HFFc6 (cell line): ENCODE data around the gene MECP2. TPM values are rescaled to one million over a fixed set of nuclear protein-coding genes. Genes with fewer than 3 reads are reported as not detected.
A peak's percentile ranks its signal among the peaks of the same experiment; 100 is the strongest.

Experiments
- DNase-seq: peaks from one replicate; pipeline ENCODE4 v3.0.0-alpha.2; 2018
- H3K27ac Mint-ChIP-seq: 2 replicates; pipeline ENCODE4 v1.8.0; 2020; ENCODE audit warnings: mild to moderate bottlenecking, mixed read lengths
- H3K27me3 Mint-ChIP-seq: 2 replicates; pipeline ENCODE4 v1.8.0; 2021; ENCODE audit warnings: mild to moderate bottlenecking, moderate library complexity, mixed read lengths; ENCODE audit not compliant: insufficient read depth
- H3K36me3 Mint-ChIP-seq: 2 replicates; pipeline ENCODE4 v1.8.0; 2021; ENCODE audit warnings: low read depth, mixed read lengths
- H3K4me1 Mint-ChIP-seq: 2 replicates; pipeline ENCODE4 v1.8.0; 2020; ENCODE audit warnings: low read depth, mixed read lengths
- H3K4me3 Mint-ChIP-seq: 2 replicates; pipeline ENCODE4 v1.8.0; 2020; ENCODE audit warnings: mild to moderate bottlenecking, moderate library complexity, mixed read lengths
- H3K9me3 Mint-ChIP-seq: 2 replicates; pipeline ENCODE4 v1.8.0; 2020; ENCODE audit warnings: mild to moderate bottlenecking, mixed read lengths
- CTCF ChIP-seq: fragments of 200-600 bp; sonication (generic); IDR thresholded peaks from 2 replicates; pipeline ENCODE4 v1.5.0; 2021; ENCODE audit warnings: antibody characterized with exemption, mild to moderate bottlenecking
- total RNA-seq, 6 experiments: library from RNA; stranded (reverse); fragmentation: NEBNext Ultra II Directional; extraction: Animal tissue kit (Norgen Biotek cat#: 25700); gene quantifications; 2 replicates in 1 of 6; 3 replicates in 5 of 6; pipeline ENCODE4 v1.2.3, GENCODE V29; 2021

The MECP2 gene
- total RNA-seq, 6 experiments from 2014 or later = 28.8 to 35.8 (median 31.9) TPM

- no peak overlapping the region for H3K4me3 Mint-ChIP-seq
These were observed 63.7 kb downstream of the MECP2 start for GRCh38 chrX:154033848-154034247.

GRCh38 chrX:154032653-154033052 is 64.9 kb downstream of the MECP2 start:
- no peak for TF ChIP-seq CTCF
- no peak for DNase-seq
- Mint-ChIP-seq H3K27ac (no peak overlapping the region), H3K27me3 (peaks cover 4% of the 10 kb centered on the region; the same call in 1 of the 2 replicates), H3K4me1 (no peaks in the 10 kb centered on the region), H3K4me3 (no peak overlapping the region), H3K9me3 (no peaks in the 10 kb centered on the region), H3K36me3 (no peaks in the 10 kb centered on the region; the same call in 1 of the 2 replicates)

More at GRCh38 chrX:154033848-154034247, 63.7 kb downstream of the MECP2 start:
- Mint-ChIP-seq H3K4me1 (no peaks in the 10 kb centered on the region; the same call in 1 of the 2 replicates), H3K27me3 (peaks cover 2% of the 10 kb centered on the region; the same call in 1 of the 2 replicates), H3K36me3 (no peaks in the 10 kb centered on the region; the same call in 1 of the 2 replicates), H3K27ac (peak overlapping the region; percentile 33; the same call in 1 of the 2 replicates), H3K9me3 (no peaks in the 10 kb centered on the region)
- DNase-seq = no peak
- TF ChIP-seq CTCF = no peak

GRCh38 chrX:154032160-154032559 is 65.4 kb downstream of the MECP2 start:
- H3K4me3 Mint-ChIP-seq = no peak overlapping the region
- no peak overlapping the region for H3K27ac Mint-ChIP-seq
- no peaks in the 10 kb centered on the region; the same call in 1 of the 2 replicates for H3K36me3 Mint-ChIP-seq

GRCh38 chrX:154030715-154031305 is 66.7 kb downstream of the MECP2 start:
- TF ChIP-seq CTCF = no peak
- H3K36me3 Mint-ChIP-seq = no peaks in the 10 kb centered on the region; the same call in 1 of the 2 replicates
- H3K4me1 Mint-ChIP-seq = no peaks in the 10 kb centered on the region
- H3K27me3 Mint-ChIP-seq = peaks cover 4% of the 10 kb centered on the region; the same call in 1 of the 2 replicates
- no peak for DNase-seq
- no peak overlapping the region for H3K27ac Mint-ChIP-seq
- H3K4me3 Mint-ChIP-seq = no peak overlapping the region
- no peaks in the 10 kb centered on the region for H3K9me3 Mint-ChIP-seq

More at GRCh38 chrX:154032160-154032559, 65.4 kb downstream of the MECP2 start:
- no peaks in the 10 kb centered on the region for H3K9me3 Mint-ChIP-seq
- no peak for DNase-seq
- peaks cover 4% of the 10 kb centered on the region; the same call in 1 of the 2 replicates for H3K27me3 Mint-ChIP-seq
- no peak for TF ChIP-seq CTCF
- H3K4me1 Mint-ChIP-seq = no peaks in the 10 kb centered on the region

GRCh38 chrX:154030266-154030665 is 67.3 kb downstream of the MECP2 start:
- no peak overlapping the region for H3K4me3 Mint-ChIP-seq
- no peaks in the 10 kb centered on the region; the same call in 1 of the 2 replicates for H3K36me3 Mint-ChIP-seq
- no peak for TF ChIP-seq CTCF
- no peak overlapping the region for H3K27ac Mint-ChIP-seq
- H3K4me1 Mint-ChIP-seq = no peaks in the 10 kb centered on the region
- no peak for DNase-seq
- no peaks in the 10 kb centered on the region for H3K9me3 Mint-ChIP-seq
- peaks cover 4% of the 10 kb centered on the region for H3K27me3 Mint-ChIP-seq
